Stimulated activated naive B cell treated with anti-CD40 and anti-IgM and Interleukin-4, amounts not matched to agents 10 μg/mL and 1 μg/mL and 100 μg/mL, for 72 hours (primary cell): Measurements from ENCODE around the gene RPS26.

Experiments
- ATAC-seq, 2 donors: fragments of 150-1000 bp; cut with Tn5 transposase; replicated peaks; 2 replicates each; pipeline ENCODE4 v1.10.0; 2021; ENCODE audit warnings: moderate library complexity in 1 of 2
- DNase-seq: peaks from one replicate; pipeline ENCODE4 v3.0.0; 2021
- H3K27ac Mint-ChIP-seq: one replicate; pipeline ENCODE4 v1.8.0; 2022; ENCODE audit warnings: mild to moderate bottlenecking, mixed read lengths
- H3K27me3 Mint-ChIP-seq, 2 donors: one replicate each; pipeline ENCODE4 v1.8.0; 2022; ENCODE audit warnings: mixed read lengths in 2 of 2
- H3K36me3 Mint-ChIP-seq, 2 donors: one replicate each; pipeline ENCODE4 v1.8.0; 2022; ENCODE audit warnings: mixed read lengths in 2 of 2, mild to moderate bottlenecking in 1 of 2
- H3K4me1 Mint-ChIP-seq, 2 donors: one replicate each; pipeline ENCODE4 v1.8.0; 2022; ENCODE audit warnings: mixed read lengths in 2 of 2, mild to moderate bottlenecking in 1 of 2
- H3K4me3 Mint-ChIP-seq, 2 donors: one replicate each; pipeline ENCODE4 v1.8.0; 2022; ENCODE audit warnings: mild to moderate bottlenecking in 2 of 2, mixed read lengths in 2 of 2, moderate library complexity in 1 of 2
- H3K9me3 Mint-ChIP-seq, 2 donors: one replicate each; pipeline ENCODE4 v1.8.0; 2022; ENCODE audit warnings: mixed read lengths in 2 of 2, mild to moderate bottlenecking in 1 of 2

The RPS26 gene

GRCh38 chr12:56078427-56078826, 36.7 kb downstream of the RPS26 start:
- no peak for ATAC-seq
- H3K36me3 Mint-ChIP-seq: no peaks in the 10 kb centered on the region
- no peak for DNase-seq
- H3K27ac Mint-ChIP-seq: peak overlapping the region; percentile 56
- H3K27me3 Mint-ChIP-seq: peaks cover 20 to 44% of the 10 kb centered on the region in 2 donors
- peak overlapping the region; percentile 81 to 83 for H3K4me3 Mint-ChIP-seq
- peaks cover 7 to 18% of the 10 kb centered on the region in 2 donors for H3K4me1 Mint-ChIP-seq
- H3K9me3 Mint-ChIP-seq: no peaks in the 10 kb centered on the region

GRCh38 chr12:56078931-56079722, 37.4 kb downstream of the RPS26 start:
- H3K27ac Mint-ChIP-seq: peak overlapping the region; percentile 20

GRCh38 chr12:56079723-56080555, 38.2 kb downstream of the RPS26 start, which contains the start of gene ERBB3:
Gene ERBB3 (plus strand): TSS chr12:56080165. CDS start chr12:56080301, 136 bp downstream.
- peak; percentile 60 to 66 for ATAC-seq
- Mint-ChIP-seq H3K4me1 (peaks cover 7 to 18% of the 10 kb centered on the region in 2 donors), H3K4me3 (peak within 1 kb of the TSS; percentile 81 to 83), H3K36me3 (no peaks in the 10 kb centered on the region), H3K27me3 (peaks cover 26 to 56% of the 10 kb centered on the region in 2 donors), H3K9me3 (no peaks in the 10 kb centered on the region), H3K27ac (peak within 1 kb of the TSS; percentile 20)
- peak; percentile 27 for DNase-seq

More at GRCh38 chr12:56078931-56079722, 37.4 kb downstream of the RPS26 start:
- peaks cover 7 to 18% of the 10 kb centered on the region in 2 donors for H3K4me1 Mint-ChIP-seq
- H3K36me3 Mint-ChIP-seq: no peaks in the 10 kb centered on the region
- H3K4me3 Mint-ChIP-seq: peak overlapping the region; percentile 81 to 83
- DNase-seq (peak; percentile 16), ATAC-seq (peak; percentile 80 to 83)
- H3K9me3 Mint-ChIP-seq: no peaks in the 10 kb centered on the region
- peaks cover 26 to 51% of the 10 kb centered on the region in 2 donors for H3K27me3 Mint-ChIP-seq

GRCh38 chr12:56080556-56081138, 38.9 kb downstream of the RPS26 start:
- Mint-ChIP-seq H3K4me1 (peaks cover 7 to 18% of the 10 kb centered on the region in 2 donors), H3K27ac (no peak overlapping the region), H3K4me3 (peak overlapping the region; percentile 81 to 83), H3K9me3 (no peaks in the 10 kb centered on the region), H3K36me3 (no peaks in the 10 kb centered on the region), H3K27me3 (peaks cover 26 to 56% of the 10 kb centered on the region in 2 donors)
- ATAC-seq (no peak), DNase-seq (no peak)

GRCh38 chr12:56081393-56082347, 40.0 kb downstream of the RPS26 start:
- ATAC-seq (no peak), DNase-seq (no peak)
- H3K4me3 Mint-ChIP-seq: peak overlapping the region; percentile 53 to 56
- H3K36me3 Mint-ChIP-seq: no peaks in the 10 kb centered on the region
- no peak overlapping the region for H3K27ac Mint-ChIP-seq
- no peaks in the 10 kb centered on the region for H3K9me3 Mint-ChIP-seq
- H3K27me3 Mint-ChIP-seq: peaks cover 26 to 56% of the 10 kb centered on the region in 2 donors
- peaks cover 7 to 18% of the 10 kb centered on the region in 2 donors for H3K4me1 Mint-ChIP-seq

DNA sequence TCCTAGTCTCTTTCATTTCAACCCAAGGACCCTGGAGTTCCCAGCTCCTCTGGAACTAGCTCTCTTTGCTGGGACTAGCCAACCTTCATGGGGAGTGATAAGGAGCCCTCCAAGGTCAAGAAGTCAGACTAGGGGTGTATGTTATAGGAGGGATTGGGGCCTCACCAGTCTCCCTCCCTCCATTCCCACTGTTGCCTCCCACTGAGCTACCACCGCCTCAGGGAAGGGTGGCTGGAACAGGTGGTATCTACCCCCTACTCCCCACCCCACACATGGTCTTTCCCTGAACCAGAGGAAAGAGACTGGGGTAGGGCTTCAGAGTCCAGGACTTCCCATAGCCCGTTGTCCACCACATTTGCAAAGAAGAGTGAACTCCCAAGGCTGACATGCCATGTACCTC, 40.7 kb downstream of the RPS26 start:
- peaks cover 26 to 56% of the 10 kb centered on the region in 2 donors for H3K27me3 Mint-ChIP-seq
- no peak overlapping the region for H3K27ac Mint-ChIP-seq
- no peaks in the 10 kb centered on the region for H3K36me3 Mint-ChIP-seq
- ATAC-seq (no peak), DNase-seq (no peak)
- no peaks in the 10 kb centered on the region for H3K9me3 Mint-ChIP-seq
- no peak overlapping the region for H3K4me3 Mint-ChIP-seq
- peaks cover 7 to 18% of the 10 kb centered on the region in 2 donors for H3K4me1 Mint-ChIP-seq

- no peak for ATAC-seq
- H3K9me3 Mint-ChIP-seq: no peaks in the 10 kb centered on the region
- no peak overlapping the region for H3K27ac Mint-ChIP-seq
- no peak overlapping the region for H3K4me3 Mint-ChIP-seq
- H3K4me1 Mint-ChIP-seq: peaks cover 7 to 18% of the 10 kb centered on the region in 2 donors
- DNase-seq: no peak
- H3K27me3 Mint-ChIP-seq: peaks cover 26 to 56% of the 10 kb centered on the region in 2 donors
- H3K36me3 Mint-ChIP-seq: no peaks in the 10 kb centered on the region
Measured at GRCh38 chr12:56082967-56083366, 41.2 kb downstream of the RPS26 start.

GRCh38 chr12:56084958-56085543, 43.3 kb downstream of the RPS26 start:
- ATAC-seq (no peak), DNase-seq (no peak)
- H3K9me3 Mint-ChIP-seq: no peaks in the 10 kb centered on the region
- H3K4me1 Mint-ChIP-seq: peaks cover 2 to 3% of the 10 kb centered on the region in 2 donors
- peaks cover 25 to 45% of the 10 kb centered on the region in 2 donors for H3K27me3 Mint-ChIP-seq
- H3K36me3 Mint-ChIP-seq: no peaks in the 10 kb centered on the region
- no peak overlapping the region for H3K27ac Mint-ChIP-seq
- no peak overlapping the region for H3K4me3 Mint-ChIP-seq

DNA sequence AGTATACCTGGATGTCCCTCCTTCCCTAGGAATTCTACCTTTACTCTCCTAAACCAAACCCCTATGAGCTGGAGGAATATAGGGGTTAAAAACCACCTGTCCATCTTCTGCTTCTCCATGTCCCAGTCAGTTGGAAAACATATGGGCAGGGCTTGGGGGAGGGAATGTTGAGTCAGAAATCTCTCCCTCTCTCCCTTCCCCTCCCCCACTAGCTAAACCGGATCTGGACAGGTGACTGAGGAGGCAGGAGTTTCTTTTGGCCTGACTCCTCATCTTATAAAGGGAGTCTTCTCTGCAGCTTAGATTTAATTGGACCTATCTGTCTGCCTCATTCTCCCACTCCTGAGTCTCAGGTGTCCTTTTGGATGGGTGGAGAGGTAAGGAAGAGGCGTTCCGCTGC, 44.4 kb downstream of the RPS26 start:
- Mint-ChIP-seq H3K4me3 (no peak overlapping the region), H3K9me3 (no peaks in the 10 kb centered on the region), H3K36me3 (no peaks in the 10 kb centered on the region), H3K27ac (no peak overlapping the region), H3K27me3 (peaks cover 22 to 34% of the 10 kb centered on the region in 2 donors), H3K4me1 (no peaks in the 10 kb centered on the region)
- no peak for DNase-seq
- ATAC-seq: no peak

- Mint-ChIP-seq H3K4me3 (no peak overlapping the region), H3K9me3 (no peaks in the 10 kb centered on the region), H3K27ac (no peak overlapping the region), H3K27me3 (peaks cover 18 to 29% of the 10 kb centered on the region in 2 donors), H3K36me3 (no peaks in the 10 kb centered on the region), H3K4me1 (no peaks in the 10 kb centered on the region)
- no peak for DNase-seq
- ATAC-seq: no peak
Measured at GRCh38 chr12:56086608-56087007, 44.9 kb downstream of the RPS26 start.

GRCh38 chr12:56087220-56087619, 45.5 kb downstream of the RPS26 start:
- no peak overlapping the region for H3K4me3 Mint-ChIP-seq

More at GRCh38 chr12:56087220-56087619, 45.5 kb downstream of the RPS26 start:
- no peaks in the 10 kb centered on the region for H3K36me3 Mint-ChIP-seq
- peaks cover 14 to 23% of the 10 kb centered on the region in 2 donors for H3K27me3 Mint-ChIP-seq
- H3K4me1 Mint-ChIP-seq: no peaks in the 10 kb centered on the region
- ATAC-seq (no peak), DNase-seq (no peak)
- no peaks in the 10 kb centered on the region for H3K9me3 Mint-ChIP-seq
- H3K27ac Mint-ChIP-seq: no peak overlapping the region
